PC-3 (cell line): ENCODE data around the gene NEDD4. TPM values are rescaled to one million over a fixed set of nuclear protein-coding genes. Genes with fewer than 3 reads are reported as not detected.
"Not testable (repeated sequence)": the region's sequence is repeated elsewhere in the genome, so short reads cannot be mapped to it uniquely, and the experiment has no call there.

Experiments
- ATAC-seq: fragments of 200-7000 bp; cut with Tn5 transposase; 2 replicates; pipeline ENCODE4 v1.9.1; 2020; ENCODE audit warnings: mild to moderate bottlenecking, moderate library complexity
- BruUV-seq: library from RNA; stranded (reverse); fragments of 400-500 nt; replicated peaks from 2 replicates; lab custom pipeline; 2021; lab: Mats Ljungman, UMichigan
- CTCF ChIA-PET: fragments of 300-600 bp; sonication (Branson Sonifier 250); formaldehyde crosslinking; loops from one replicate; lab custom pipeline; 2022; ENCODE audit warnings: antibody characterized with exemption; lab: Charles Lee
- POLR2A ChIA-PET: fragments of 300-600 bp; sonication (Branson Sonifier 250); formaldehyde crosslinking; loops from one replicate; lab custom pipeline; 2022; ENCODE audit warnings: antibody characterized with exemption; ENCODE audit not compliant: unreplicated experiment; lab: Charles Lee
- DNase-seq: peaks from one replicate; pipeline ENCODE4 v3.0.0-alpha.2; 2015
- H2AFZ ChIP-seq: fragments of 300-600 bp; sonication (generic); 2 replicates; pipeline ENCODE4 v1.6.0; 2016; ENCODE audit warnings: antibody characterized with exemption, low read length
- H3F3A ChIP-seq: fragments of 300-600 bp; sonication (generic); one replicate; pipeline ENCODE4 v1.6.0; 2017; ENCODE audit warnings: antibody characterized with exemption, low read length, control low read depth, mild to moderate bottlenecking; ENCODE audit not compliant: unreplicated experiment
- H3K27ac ChIP-seq: fragments of 300-600 bp; sonication (generic); 2 replicates; pipeline ENCODE4 v1.5.1; 2016; ENCODE audit warnings: mild to moderate bottlenecking, low read length
- H3K27me3 ChIP-seq: fragments of 300-600 bp; sonication (generic); 2 replicates; pipeline ENCODE4 v1.6.1; 2016; ENCODE audit warnings: low read length, mixed read lengths
- H3K36me3 ChIP-seq: fragments of 300-600 bp; sonication (generic); 2 replicates; pipeline ENCODE4 v1.6.1; 2016; ENCODE audit warnings: low read depth, mixed run types, low read length, mixed read lengths
- H3K4me1 ChIP-seq: fragments of 300-600 bp; sonication (generic); 2 replicates; pipeline ENCODE4 v1.5.1; 2016; ENCODE audit warnings: low read length; ENCODE audit not compliant: insufficient read depth
- H3K4me2 ChIP-seq: fragments of 300-600 bp; sonication (generic); 2 replicates; pipeline ENCODE4 v1.6.0; 2016; ENCODE audit warnings: low read length
- H3K4me3 ChIP-seq: fragments of 300-600 bp; sonication (generic); 2 replicates; pipeline ENCODE4 v1.5.1; 2016; ENCODE audit warnings: mild to moderate bottlenecking, low read length, mixed read lengths
- H3K79me2 ChIP-seq: fragments of 300-600 bp; sonication (generic); 2 replicates; pipeline ENCODE4 v1.6.1; 2017; ENCODE audit warnings: low read length, mixed read lengths
- H3K9ac ChIP-seq: fragments of 300-600 bp; sonication (generic); 2 replicates; pipeline ENCODE4 v1.6.0; 2016; ENCODE audit warnings: mild to moderate bottlenecking, low read length
- H3K9me2 ChIP-seq: fragments of 300-600 bp; sonication (generic); replicated peaks from 2 replicates; pipeline ENCODE4 v1.6.1; 2016; ENCODE audit warnings: mixed run types, low read length, mixed read lengths
- H3K9me3 ChIP-seq: fragments of 300-600 bp; sonication (generic); 2 replicates; pipeline ENCODE4 v1.6.1; 2016; ENCODE audit warnings: low read length, mixed read lengths
- H4K20me1 ChIP-seq: fragments of 300-600 bp; sonication (generic); 2 replicates; pipeline ENCODE4 v1.6.1; 2016; ENCODE audit warnings: low read length, mixed read lengths
- CTCF ChIP-seq: fragments of 300-600 bp; sonication (generic); conservative IDR thresholded peaks from 2 replicates; pipeline ENCODE4 v1.5.1; 2017; ENCODE audit warnings: antibody characterized with exemption, low read depth, mild to moderate bottlenecking, low read length
- EZH2 ChIP-seq: fragments of 300-600 bp; sonication (generic); IDR thresholded peaks from one replicate; pipeline ENCODE4 v1.6.1; 2017; ENCODE audit warnings: antibody characterized with exemption, mild to moderate bottlenecking, low read length; ENCODE audit not compliant: unreplicated experiment
- EZH2phosphoT487 ChIP-seq: fragments of 300-600 bp; sonication (generic); IDR thresholded peaks from 2 replicates; pipeline ENCODE4 v1.6.1; 2018; ENCODE audit warnings: mild to moderate bottlenecking, antibody characterized with exemption, low read length, borderline replicate concordance
- intact Hi-C: fragments of 100-400 bp; cut with micrococcal nuclease; formaldehyde crosslinking; loops from 2 replicates; pipeline ENCODE4 v1.9.0; 2023
- total RNA-seq: library from RNA; depleted of rRNA; stranded (reverse); fragments of >200 nt; gene quantifications from 2 replicates; pipeline ENCODE4 v1.2.3, GENCODE V29; 2014

NEDD4 gene
- total RNA-seq, 1 experiment from 2014 or later = 9.6 TPM

- CTCF ChIA-PET = no interaction called here
- H3K9me3 ChIP-seq = no peaks in the 10 kb centered on the region
- H3K4me3 ChIP-seq = no peak overlapping the region
- H3K27me3 ChIP-seq = no peaks in the 10 kb centered on the region
- no peaks in the 10 kb centered on the region for H3K36me3 ChIP-seq
- ATAC-seq (no peak), DNase-seq (no peak)
- no peaks in the 10 kb centered on the region for H3K9me2 ChIP-seq
- H2AFZ ChIP-seq = no peak overlapping the region
- no peak overlapping the region for H3K27ac ChIP-seq
- no peak for TF ChIP-seq EZH2phosphoT487
- no peak for TF ChIP-seq CTCF
- no peak for TF ChIP-seq EZH2
- H3K4me2 ChIP-seq = no peak overlapping the region
- H3K79me2 ChIP-seq = no peaks in the 10 kb centered on the region
- no TSS peak for BruUV-seq
- no peaks in the 10 kb centered on the region for H4K20me1 ChIP-seq
- intact Hi-C loops = no loop called here
- H3F3A ChIP-seq = no peaks in the 10 kb centered on the region
- POLR2A ChIA-PET = no interaction called here
- H3K9ac ChIP-seq = no peak overlapping the region
- H3K4me1 ChIP-seq = no peaks in the 10 kb centered on the region
Observed at GRCh38 chr15:56031402-56031801, 38.0 kb upstream of the NEDD4 start.

- ChIA-PET CTCF (no interaction called here), POLR2A (no interaction called here)
- TF ChIP-seq CTCF = no peak
- TF ChIP-seq EZH2 = no peak
- TF ChIP-seq EZH2phosphoT487 = no peak
- Histone ChIP-seq H3K27me3 (no peaks in the 10 kb centered on the region), H3K27ac (no peak overlapping the region), H2AFZ (no peak overlapping the region), H3K9me3 (no peaks in the 10 kb centered on the region), H3K4me2 (no peak overlapping the region), H4K20me1 (no peaks in the 10 kb centered on the region), H3K9ac (no peak overlapping the region), H3K79me2 (no peaks in the 10 kb centered on the region), H3K36me3 (no peaks in the 10 kb centered on the region), H3K9me2 (no peaks in the 10 kb centered on the region), H3K4me1 (no peaks in the 10 kb centered on the region), H3F3A (no peaks in the 10 kb centered on the region), H3K4me3 (no peak overlapping the region)
- intact Hi-C loops = no loop called here
- ATAC-seq = no peak
- DNase-seq = no peak
- no TSS peak for BruUV-seq
Observed at GRCh38 chr15:56028430-56028829, 35.0 kb upstream of the NEDD4 start.

- H2AFZ ChIP-seq, H3K4me1 ChIP-seq, H3K79me2 ChIP-seq, ATAC-seq, H3F3A ChIP-seq, H3K4me2 ChIP-seq, H3K9ac ChIP-seq, H3K4me3 ChIP-seq, intact Hi-C loops, H4K20me1 ChIP-seq, CTCF ChIA-PET, H3K9me3 ChIP-seq, H3K27me3 ChIP-seq, H3K36me3 ChIP-seq, H3K27ac ChIP-seq, DNase-seq, BruUV-seq, H3K9me2 ChIP-seq, POLR2A ChIA-PET: not testable (repeated sequence)
Observed at GRCh38 chr15:56023160-56023559, 29.7 kb upstream of the NEDD4 start.
